NOMO-1 treated with dmso at 0.1 percent for 144 hours (cell line): Measurements from ENCODE around the gene DCLK1.

Source experiments
- DNase-seq: peaks from one replicate; lab custom pipeline; 2025; ENCODE audit not compliant: unreplicated experiment; lab: John Stamatoyannopoulos, UW

DCLK1 gene

GRCh38 chr13:36131222-36131930, at the start of gene DCLK1:
Gene DCLK1 (minus strand): TSS chr13:36131382.
- no peak for DNase-seq

DNA sequence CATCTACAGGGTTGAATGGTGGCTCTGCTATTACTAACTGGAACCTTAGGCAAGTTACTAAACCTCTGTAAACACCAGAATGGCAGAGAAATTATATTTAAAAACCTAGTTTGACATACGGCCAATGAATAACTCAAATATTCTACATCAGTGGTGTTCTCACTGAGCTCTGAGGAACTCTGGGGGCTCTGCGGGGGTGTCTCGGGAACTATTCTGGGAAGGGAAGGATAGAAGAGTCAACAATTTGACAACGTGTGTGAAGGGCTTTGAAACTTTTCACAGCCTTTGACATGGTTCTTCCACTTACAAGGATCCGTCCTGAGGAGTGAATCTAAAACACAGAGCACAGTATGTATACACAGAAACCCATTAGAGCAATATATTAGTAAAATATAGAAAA, 44.4 kb upstream of the DCLK1 start:
- no peak for DNase-seq

DNA sequence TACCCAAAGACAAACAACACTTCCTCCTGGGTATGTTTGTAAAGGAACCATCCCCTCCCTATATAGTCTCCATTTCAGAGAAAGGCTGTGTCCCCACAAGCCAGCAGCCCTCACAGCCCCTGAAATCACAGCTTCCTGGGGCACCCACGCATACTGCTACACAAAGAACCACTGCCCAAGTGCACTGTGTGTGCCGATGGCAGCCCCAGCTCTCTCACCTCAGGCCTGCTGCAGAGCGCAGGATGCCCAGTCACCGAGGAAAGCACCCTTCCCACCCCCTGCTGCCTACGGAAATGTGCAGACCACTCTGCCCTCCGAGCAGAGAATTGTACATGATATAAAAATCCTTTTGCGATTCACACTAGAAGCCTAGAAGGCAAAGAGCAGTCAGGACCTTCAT, 43.7 kb upstream of the DCLK1 start:
- DNase-seq, result no peak

- no peak for DNase-seq
These were observed 42.6 kb upstream of the DCLK1 start for GRCh38 chr13:36173571-36174322.

DNA sequence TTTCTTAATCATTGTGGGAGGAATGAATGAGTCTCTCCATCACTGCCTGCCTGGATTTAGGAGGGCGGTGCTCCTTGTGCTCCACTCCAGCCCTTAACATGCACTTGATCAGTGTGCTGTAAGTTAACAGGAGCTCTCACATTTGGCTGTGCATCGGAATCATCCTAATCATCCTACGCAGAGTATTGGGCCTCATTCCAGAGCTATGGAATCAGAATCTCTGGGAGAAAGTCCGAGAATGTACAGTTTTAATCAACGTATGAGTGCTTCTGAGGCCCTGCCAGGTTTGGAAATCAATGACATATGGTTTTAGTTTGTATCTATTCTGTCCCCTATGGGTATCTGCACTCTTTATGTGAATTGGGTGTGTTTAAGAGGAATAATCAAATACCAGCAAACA, 34.9 kb upstream of the DCLK1 start:
- DNase-seq, result no peak

- no peak for DNase-seq
These were observed 32.7 kb upstream of the DCLK1 start for GRCh38 chr13:36163809-36164308.

GRCh38 chr13:36163286-36163685, 32.1 kb upstream of the DCLK1 start:
- no peak for DNase-seq

DNA sequence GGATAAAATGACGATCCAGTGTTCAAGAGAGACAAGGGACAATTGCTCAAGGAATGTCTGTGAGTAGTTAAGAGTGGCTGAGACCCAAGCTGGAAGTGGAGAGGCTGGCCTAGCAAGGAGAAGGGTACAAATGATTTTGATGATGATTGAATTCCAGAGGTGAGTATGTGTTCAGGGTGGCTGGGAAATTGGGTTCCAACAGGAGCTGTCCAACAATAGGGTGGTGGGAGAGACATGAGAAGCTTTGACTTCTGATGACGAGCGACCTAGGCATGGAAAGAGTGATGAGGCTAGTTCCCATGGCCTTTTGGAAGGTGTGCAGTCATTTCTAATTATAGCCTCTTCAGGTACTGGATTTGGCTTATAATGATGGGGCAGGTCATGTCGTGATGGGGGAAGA, 29.1 kb upstream of the DCLK1 start:
- no peak for DNase-seq

GRCh38 chr13:36158611-36159010, 27.4 kb upstream of the DCLK1 start:
- DNase-seq, result no peak

- no peak for DNase-seq
These were observed 26.3 kb upstream of the DCLK1 start for GRCh38 chr13:36157480-36157879.

DNA sequence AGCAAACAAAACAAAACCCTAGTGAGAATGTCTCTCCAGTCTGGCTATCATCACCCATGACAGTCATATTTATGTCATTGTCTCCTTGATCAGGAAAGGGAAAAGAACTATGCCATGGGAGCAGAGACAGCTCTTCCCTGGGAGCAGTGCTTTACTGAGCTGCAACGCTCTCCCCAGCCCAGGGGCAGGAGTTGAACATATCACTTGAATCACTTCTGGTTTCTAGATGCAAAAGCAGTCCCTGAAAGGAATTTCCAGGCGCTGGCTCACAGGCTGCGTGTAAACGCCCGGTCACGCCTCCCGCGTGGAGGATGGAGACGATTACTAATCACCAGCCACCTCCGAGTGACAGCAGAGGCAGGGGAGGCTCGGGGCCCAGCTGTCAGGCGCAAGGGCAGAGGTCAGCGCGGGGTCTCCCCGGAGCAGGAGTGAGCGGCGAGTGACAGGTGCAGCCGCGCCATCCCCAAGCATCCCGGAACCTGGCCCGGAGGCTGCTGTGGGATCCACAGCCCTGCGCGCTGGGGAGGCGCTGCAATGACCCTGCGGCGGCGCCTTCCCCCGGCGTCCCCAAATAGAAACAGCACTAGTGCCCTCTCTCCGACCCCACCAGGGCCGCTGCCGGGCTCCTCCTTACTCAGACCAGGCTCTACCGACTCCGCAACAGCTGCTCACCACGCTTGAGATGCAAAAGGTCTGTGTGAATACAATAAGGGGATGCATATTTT, 23.5 kb upstream of the DCLK1 start:
- no peak for DNase-seq

GRCh38 chr13:36151591-36151990, 20.4 kb upstream of the DCLK1 start:
- DNase-seq, result no peak

- no peak for DNase-seq
These were observed 17.3 kb upstream of the DCLK1 start for GRCh38 chr13:36148446-36148845.

GRCh38 chr13:36147330-36147729, 16.1 kb upstream of the DCLK1 start:
- DNase-seq, result no peak

GRCh38 chr13:36146511-36147269, 15.5 kb upstream of the DCLK1 start:
- no peak for DNase-seq

DNA sequence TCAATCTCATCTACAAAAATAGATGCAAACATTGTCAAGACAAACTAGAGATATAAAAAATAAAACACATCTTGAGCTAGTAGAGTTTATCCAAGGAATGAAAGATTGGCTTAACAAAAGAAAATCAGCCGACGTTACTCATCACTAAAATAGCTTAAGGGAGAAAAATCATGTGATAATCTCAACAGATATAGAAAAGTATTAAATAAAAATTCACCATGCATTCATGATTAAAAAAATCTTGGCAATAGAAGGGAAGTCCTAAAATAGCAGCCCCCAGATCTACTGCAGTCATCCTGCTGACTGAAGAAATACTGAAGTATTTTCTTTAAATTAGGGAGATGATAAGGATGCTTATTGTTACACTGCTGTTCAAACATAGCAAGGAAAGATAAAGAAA, 12.6 kb upstream of the DCLK1 start:
- no peak for DNase-seq

DNA sequence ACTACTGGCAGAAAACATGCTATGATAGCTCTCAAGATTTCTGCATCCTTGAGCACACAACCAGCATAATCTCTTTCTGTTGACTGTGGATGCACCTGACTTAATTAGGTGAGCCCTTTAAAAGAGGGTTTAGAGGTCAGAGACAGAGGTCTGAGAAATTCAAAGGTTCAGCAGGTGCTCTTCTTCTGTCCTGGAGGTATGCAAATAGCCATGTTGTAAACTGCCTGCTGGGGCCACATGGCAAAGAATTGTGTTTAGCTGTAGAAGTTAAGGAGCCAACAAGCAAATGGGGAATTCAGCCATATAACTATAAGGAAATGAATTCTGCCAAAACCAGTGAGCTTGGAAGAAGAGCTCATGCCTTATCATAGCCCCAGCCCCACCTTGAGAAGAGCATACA, 11.6 kb upstream of the DCLK1 start:
- no peak for DNase-seq

DNA sequence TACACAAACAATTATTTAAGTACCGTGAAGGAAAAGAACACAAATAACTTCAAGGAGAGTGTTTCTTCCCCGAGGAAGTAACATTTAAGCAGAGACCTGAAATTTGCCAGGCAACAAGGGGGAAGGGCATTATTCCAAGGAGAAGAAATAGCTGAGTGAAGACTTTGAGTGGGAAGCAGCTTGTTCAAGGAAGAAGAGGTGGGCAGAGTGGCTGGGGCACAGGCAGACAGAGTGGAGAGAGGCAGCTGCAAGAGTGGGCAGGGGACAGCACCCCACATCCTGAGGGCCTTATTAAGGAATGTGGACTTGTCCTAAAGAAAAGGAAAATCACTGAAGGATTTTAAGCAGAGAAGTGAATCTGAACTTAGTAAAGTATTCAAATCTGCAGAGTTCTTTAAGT, 4.7 kb upstream of the DCLK1 start:
- no peak for DNase-seq

DNA sequence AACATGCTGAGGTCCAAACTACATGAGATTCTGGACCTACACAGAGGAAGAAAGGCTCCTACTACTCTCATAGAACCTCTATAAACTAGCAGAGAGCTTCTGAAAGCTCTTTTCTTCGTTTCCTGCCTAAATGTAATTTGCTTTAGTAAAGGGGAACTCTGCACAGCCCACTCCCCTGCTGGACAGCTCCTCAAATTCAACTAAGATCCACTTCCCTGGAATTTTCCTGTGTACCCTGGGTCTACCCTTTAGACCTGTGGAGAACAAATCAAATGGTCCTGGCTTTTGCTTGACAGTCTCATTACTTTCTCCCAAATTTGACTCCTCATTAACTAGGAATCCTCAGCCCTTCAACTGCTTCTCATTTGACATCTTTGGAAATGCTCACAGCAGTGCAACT, 3.5 kb upstream of the DCLK1 start:
- DNase-seq, result no peak

GRCh38 chr13:36133950-36134626, 2.9 kb upstream of the DCLK1 start:
- no peak for DNase-seq

DNA sequence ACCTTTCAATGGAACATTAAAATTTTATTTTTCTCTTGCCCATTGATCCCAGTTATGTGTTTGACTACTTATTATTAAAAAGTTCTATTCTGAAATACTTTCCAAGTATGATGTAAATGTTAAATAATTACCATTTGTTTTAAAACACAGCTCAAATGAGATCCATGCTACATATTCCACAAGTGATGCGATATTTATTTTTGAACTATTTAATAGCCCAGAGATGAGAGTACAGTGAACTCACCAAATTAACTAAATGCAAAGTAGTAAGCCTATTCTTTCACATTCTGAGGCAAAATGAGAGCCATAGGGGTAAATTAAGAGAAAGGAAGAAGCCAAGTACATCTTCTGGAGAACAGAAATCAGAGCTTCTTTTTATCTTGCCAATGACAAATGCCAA, 1.2 kb upstream of the DCLK1 start:
- DNase-seq, result no peak
